ENCODE data around the gene RNF144B.

The RNF144B gene

DNA sequence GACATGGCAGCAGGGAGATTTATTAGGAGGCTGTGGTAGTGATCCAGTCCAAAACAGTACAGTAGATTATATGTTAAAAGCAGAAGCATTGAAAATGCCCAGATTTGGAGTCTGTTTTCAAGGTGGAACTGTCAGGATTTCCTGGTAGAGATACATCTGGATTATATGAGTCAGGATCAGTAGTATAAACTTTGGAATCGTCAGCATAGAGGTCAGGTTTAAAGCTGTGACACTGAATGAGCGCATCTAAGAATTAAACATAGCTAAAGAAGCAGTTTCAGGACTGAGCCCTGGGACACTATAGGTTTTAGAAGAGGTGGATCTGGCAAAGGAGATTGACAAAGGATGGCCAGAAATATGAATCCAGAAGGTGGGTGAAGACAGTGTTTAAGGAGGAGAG, 60.4 kb downstream of the RNF144B start:
- no peaks in the 10 kb centered on the region for H3K27me3 ChIP-seq (ENCODE audit: insufficient read depth, poor library complexity, severe bottlenecking)
- H3K27ac ChIP-seq (replicated peaks), result no peak overlapping the region
- TF ChIP-seq GABPA (IDR thresholded peaks at IDR 0.05; ENCODE audit: low read depth) (no peak), POLR2AphosphoS5 (IDR thresholded peaks at IDR 0.05; ENCODE audit: low read depth) (no peak), SPI1 (IDR thresholded peaks at IDR 0.05; ENCODE audit: borderline replicate concordance, low read depth) (no peak)
- TF ChIP-seq, protein P1, sequence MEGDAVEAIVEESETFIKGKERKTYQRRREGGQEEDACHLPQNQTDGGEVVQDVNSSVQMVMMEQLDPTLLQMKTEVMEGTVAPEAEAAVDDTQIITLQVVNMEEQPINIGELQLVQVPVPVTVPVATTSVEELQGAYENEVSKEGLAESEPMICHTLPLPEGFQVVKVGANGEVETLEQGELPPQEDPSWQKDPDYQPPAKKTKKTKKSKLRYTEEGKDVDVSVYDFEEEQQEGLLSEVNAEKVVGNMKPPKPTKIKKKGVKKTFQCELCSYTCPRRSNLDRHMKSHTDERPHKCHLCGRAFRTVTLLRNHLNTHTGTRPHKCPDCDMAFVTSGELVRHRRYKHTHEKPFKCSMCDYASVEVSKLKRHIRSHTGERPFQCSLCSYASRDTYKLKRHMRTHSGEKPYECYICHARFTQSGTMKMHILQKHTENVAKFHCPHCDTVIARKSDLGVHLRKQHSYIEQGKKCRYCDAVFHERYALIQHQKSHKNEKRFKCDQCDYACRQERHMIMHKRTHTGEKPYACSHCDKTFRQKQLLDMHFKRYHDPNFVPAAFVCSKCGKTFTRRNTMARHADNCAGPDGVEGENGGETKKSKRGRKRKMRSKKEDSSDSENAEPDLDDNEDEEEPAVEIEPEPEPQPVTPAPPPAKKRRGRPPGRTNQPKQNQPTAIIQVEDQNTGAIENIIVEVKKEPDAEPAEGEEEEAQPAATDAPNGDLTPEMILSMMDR (IDR thresholded peaks at IDR 0.05; ENCODE audit: insufficient read depth, low read length), result no peak
- TF ChIP-seq, protein P2, sequence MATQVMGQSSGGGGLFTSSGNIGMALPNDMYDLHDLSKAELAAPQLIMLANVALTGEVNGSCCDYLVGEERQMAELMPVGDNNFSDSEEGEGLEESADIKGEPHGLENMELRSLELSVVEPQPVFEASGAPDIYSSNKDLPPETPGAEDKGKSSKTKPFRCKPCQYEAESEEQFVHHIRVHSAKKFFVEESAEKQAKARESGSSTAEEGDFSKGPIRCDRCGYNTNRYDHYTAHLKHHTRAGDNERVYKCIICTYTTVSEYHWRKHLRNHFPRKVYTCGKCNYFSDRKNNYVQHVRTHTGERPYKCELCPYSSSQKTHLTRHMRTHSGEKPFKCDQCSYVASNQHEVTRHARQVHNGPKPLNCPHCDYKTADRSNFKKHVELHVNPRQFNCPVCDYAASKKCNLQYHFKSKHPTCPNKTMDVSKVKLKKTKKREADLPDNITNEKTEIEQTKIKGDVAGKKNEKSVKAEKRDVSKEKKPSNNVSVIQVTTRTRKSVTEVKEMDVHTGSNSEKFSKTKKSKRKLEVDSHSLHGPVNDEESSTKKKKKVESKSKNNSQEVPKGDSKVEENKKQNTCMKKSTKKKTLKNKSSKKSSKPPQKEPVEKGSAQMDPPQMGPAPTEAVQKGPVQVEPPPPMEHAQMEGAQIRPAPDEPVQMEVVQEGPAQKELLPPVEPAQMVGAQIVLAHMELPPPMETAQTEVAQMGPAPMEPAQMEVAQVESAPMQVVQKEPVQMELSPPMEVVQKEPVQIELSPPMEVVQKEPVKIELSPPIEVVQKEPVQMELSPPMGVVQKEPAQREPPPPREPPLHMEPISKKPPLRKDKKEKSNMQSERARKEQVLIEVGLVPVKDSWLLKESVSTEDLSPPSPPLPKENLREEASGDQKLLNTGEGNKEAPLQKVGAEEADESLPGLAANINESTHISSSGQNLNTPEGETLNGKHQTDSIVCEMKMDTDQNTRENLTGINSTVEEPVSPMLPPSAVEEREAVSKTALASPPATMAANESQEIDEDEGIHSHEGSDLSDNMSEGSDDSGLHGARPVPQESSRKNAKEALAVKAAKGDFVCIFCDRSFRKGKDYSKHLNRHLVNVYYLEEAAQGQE (IDR thresholded peaks at IDR 0.05; ENCODE audit: insufficient replicate concordance, low read depth), result no peak
- no peak for DNase-seq (ENCODE audit: low read depth in 1 of 2, low spot score in 1 of 2)
- H3K4me3 ChIP-seq (replicated peaks; ENCODE audit: insufficient read depth, low read length), result no peak overlapping the region

DNA sequence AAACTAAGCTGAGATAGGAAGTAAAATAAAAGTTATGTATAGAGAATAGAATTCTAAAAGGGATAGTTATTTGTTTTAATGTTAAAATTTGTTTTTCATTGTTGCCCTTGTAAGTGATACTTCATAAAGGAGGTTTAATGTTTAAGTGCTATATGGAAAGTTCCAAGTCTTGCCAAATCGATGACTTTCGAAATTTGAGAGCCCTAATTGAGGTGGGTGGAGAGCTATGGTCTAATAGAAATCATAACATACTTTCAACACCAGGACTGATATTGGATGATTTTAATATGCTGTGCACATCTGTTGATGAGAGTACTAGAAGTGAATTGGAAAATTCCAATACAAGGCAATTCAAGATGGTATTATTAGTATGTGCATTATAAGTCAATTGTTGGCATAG, 64.6 kb downstream of the RNF144B start:
- DNase-seq (ENCODE audit: low read depth in 1 of 2, low spot score in 1 of 2), result no peak
- H3K27ac ChIP-seq (replicated peaks), result no peak overlapping the region
- no peaks in the 10 kb centered on the region for H3K27me3 ChIP-seq (ENCODE audit: insufficient read depth, poor library complexity, severe bottlenecking)
- TF ChIP-seq, protein P1 (IDR thresholded peaks at IDR 0.05; ENCODE audit: insufficient read depth, low read length), result no peak
- no peak for TF ChIP-seq SPI1 (IDR thresholded peaks at IDR 0.05; ENCODE audit: borderline replicate concordance, low read depth)
- TF ChIP-seq POLR2AphosphoS5 (IDR thresholded peaks at IDR 0.05; ENCODE audit: low read depth), result no peak
- no peak for TF ChIP-seq GABPA (IDR thresholded peaks at IDR 0.05; ENCODE audit: low read depth)
- TF ChIP-seq, protein P2 (IDR thresholded peaks at IDR 0.05; ENCODE audit: insufficient replicate concordance, low read depth), result no peak
- no peak overlapping the region for H3K4me3 ChIP-seq (replicated peaks; ENCODE audit: insufficient read depth, low read length)

- no peak for TF ChIP-seq POLR2AphosphoS5 (IDR thresholded peaks at IDR 0.05; ENCODE audit: low read depth)
- TF ChIP-seq, protein P1 (IDR thresholded peaks at IDR 0.05; ENCODE audit: insufficient read depth, low read length), result no peak
- no peak for TF ChIP-seq SPI1 (IDR thresholded peaks at IDR 0.05; ENCODE audit: borderline replicate concordance, low read depth)
- no peak for TF ChIP-seq GABPA (IDR thresholded peaks at IDR 0.05; ENCODE audit: low read depth)
- TF ChIP-seq, protein P2 (IDR thresholded peaks at IDR 0.05; ENCODE audit: insufficient replicate concordance, low read depth), result no peak
- Histone ChIP-seq H3K27me3 (ENCODE audit: insufficient read depth, poor library complexity, severe bottlenecking) (no peaks in the 10 kb centered on the region), H3K27ac (replicated peaks) (no peak overlapping the region), H3K4me3 (replicated peaks; ENCODE audit: insufficient read depth, low read length) (no peak overlapping the region)
- no peak for DNase-seq (ENCODE audit: low read depth in 1 of 2, low spot score in 1 of 2)
Observed at GRCh38 chr6:18454446-18454845, 67.3 kb downstream of the RNF144B start.

All from HL-60 (cell line).